Motor neuron (in vitro differentiated cells): Measurements from ENCODE around the gene PCDHB12. TPM values are rescaled to one million over a fixed set of nuclear protein-coding genes. Genes with fewer than 3 reads are reported as not detected.
"Not testable (repeated sequence)": the region's sequence is repeated elsewhere in the genome, so short reads cannot be mapped to it uniquely, and the experiment has no call there.

ENCODE experiments used
- ATAC-seq, 8 experiments: fragments of 200-7000 bp; cut with Tn5 transposase; replicated peaks in 6 of 8; 2 replicates each; pipeline ENCODE4 v1.8.0; 2021; ENCODE audit warnings: mild to moderate bottlenecking in 8 of 8, moderate library complexity in 8 of 8
- H3K27ac ChIP-seq, 2 donors: fragments of 250-450 bp; sonication (Bioruptor Pico); 2 replicates each; pipeline ENCODE4 v1.9.0; 2021; ENCODE audit warnings: antibody characterized with exemption in 2 of 2, mild to moderate bottlenecking in 2 of 2, moderate library complexity in 1 of 2
- H3K4me1 ChIP-seq, 2 donors: fragments of 250-450 bp; sonication (Bioruptor Pico); replicated peaks in 1 of 2; 2 replicates each; pipeline ENCODE4 v1.6.1; 2021; ENCODE audit warnings: antibody characterized with exemption in 2 of 2, mild to moderate bottlenecking in 2 of 2, moderate library complexity in 1 of 2
- H3K4me3 ChIP-seq, 5 donors: fragments of 250-450 bp; sonication (Bioruptor Pico); 2 replicates each; pipeline ENCODE4 v1.9.0; 2021; ENCODE audit warnings: antibody characterized with exemption in 5 of 5, mild to moderate bottlenecking in 5 of 5, moderate library complexity in 4 of 5
- WGBS, 10 experiments: fragments of 450-650 bp; shearing (Covaris generic); methylation state at CpG; one replicate each; pipeline ENCODE4 v1.0.0; 2022; 5-methylcytosine and 5-hydroxymethylcytosine counted together
- in situ Hi-C, 9 experiments: fragments of 400-800 bp; cut with MboI; loops; one replicate each; pipeline ENCODE4 v1.15.0; 2021; ENCODE audit warnings: low sequenced_read_pairs in 9 of 9, low pct_unique_long_range_greater_than_20kb in 2 of 9; ENCODE audit not compliant: unreplicated experiment in 9 of 9
- total RNA-seq, 8 experiments: library from RNA; unstranded; fragments of 300-600 nt; gene quantifications; 2 replicates each; pipeline versions ENCODE4 v1.2.3 to v1.2.4, GENCODE V29; 2022

The PCDHB12 gene
- total RNA-seq, 8 experiments from 2014 or later, result 0.31 to 8.9 (median 2.9) TPM

GRCh38 chr5:141186897-141187512 is 21.5 kb upstream of the PCDHB12 start, which contains the start of gene PCDHB9:
TSS of gene PCDHB9 (plus strand) at chr5:141187161. CDS start at chr5:141187319, 158 bp downstream.
- 8 to 85% (median 33%) methylated on average over 2 to 7 of the region's 9 CpGs; no CpG with 5 or more reads in 1 of the 10 experiments for WGBS, 10 experiments
- ATAC-seq, result peak in 3 of 8 experiments; percentile 40 to 43 (median 42)
- Histone ChIP-seq H3K27ac (no peak within 1 kb of the TSS), H3K4me1 (no peaks in the 10 kb centered on the region), H3K4me3 (peak within 1 kb of the TSS; percentile 13 to 36 (median 21))
- in situ Hi-C loops, result loop anchor here in 4 of 9 experiments (25.0 kb wide), 1 partner anchor 375 kb away; no protein-coding TSS in a partner anchor

- WGBS, 10 experiments, result 100% methylated on average over 2 of the region's 37 CpGs; no CpG with 5 or more reads in 9 of the 10 experiments
- ATAC-seq, H3K27ac ChIP-seq, H3K4me1 ChIP-seq, H3K4me3 ChIP-seq: not testable (repeated sequence)
- in situ Hi-C loops, result loop anchor here in 4 of 9 experiments (25.0 kb wide), 1 partner anchor 374 kb away; no protein-coding TSS in a partner anchor
Measured at GRCh38 chr5:141188682-141189081, 19.8 kb upstream of the PCDHB12 start.

GRCh38 chr5:141189131-141189530 is 19.4 kb upstream of the PCDHB12 start:
- H3K4me3 ChIP-seq, ATAC-seq, H3K4me1 ChIP-seq, H3K27ac ChIP-seq: not testable (repeated sequence)
- no CpG with 5 or more reads among the region's 35 CpGs for WGBS, 10 experiments
- in situ Hi-C loops, result loop anchor here in 4 of 9 experiments (25.0 kb wide), 1 partner anchor 373 kb away; no protein-coding TSS in a partner anchor

GRCh38 chr5:141192110-141192725 is 16.3 kb upstream of the PCDHB12 start, which contains the start of gene PCDHB10:
TSS of gene PCDHB10 (plus strand) at chr5:141192353. CDS start at chr5:141192553, 200 bp downstream.
- peak within 1 kb of the TSS; percentile 22 to 53 (median 39) for H3K4me3 ChIP-seq
- no peaks in the 10 kb centered on the region for H3K4me1 ChIP-seq
- 0 to 20% (median 0%) methylated on average over 4 to 8 of the region's 10 CpGs; no CpG with 5 or more reads in 1 of the 10 experiments for WGBS, 10 experiments
- peak; percentile 28 to 80 (median 58) for ATAC-seq
- H3K27ac ChIP-seq, result no peak within 1 kb of the TSS
- in situ Hi-C loops, result loop anchor here in 4 of 9 experiments (25.0 kb wide), 1 partner anchor 370 kb away; no protein-coding TSS in a partner anchor

- in situ Hi-C loops, result loop anchor here in 4 of 9 experiments (25.0 kb wide), 1 partner anchor 368 kb away; no protein-coding TSS in a partner anchor
- ATAC-seq, H3K27ac ChIP-seq, H3K4me3 ChIP-seq, H3K4me1 ChIP-seq: not testable (repeated sequence)
- WGBS, 10 experiments, result 28% methylated on average over 5 of the region's 37 CpGs; no CpG with 5 or more reads in 9 of the 10 experiments
Measured at GRCh38 chr5:141194332-141194731, 14.2 kb upstream of the PCDHB12 start.

GRCh38 chr5:141196363-141196762 is 12.2 kb upstream of the PCDHB12 start:
- H3K4me3 ChIP-seq, result no peak overlapping the region
- ATAC-seq, result no peak
- in situ Hi-C loops, result loop anchor here in 4 of 9 experiments (25.0 kb wide), 1 partner anchor 366 kb away; no protein-coding TSS in a partner anchor
- no peak overlapping the region for H3K27ac ChIP-seq
- no peaks in the 10 kb centered on the region for H3K4me1 ChIP-seq
- 0 to 58% (median 29%) methylated on average over 3 of the region's 3 CpGs for WGBS, 10 experiments

GRCh38 chr5:141199359-141200235 is 8.9 kb upstream of the PCDHB12 start, which contains the start of gene PCDHB11:
TSS of gene PCDHB11 (plus strand) at chr5:141199627. CDS start at chr5:141199775, 148 bp downstream.
- in situ Hi-C loops, result loop anchor here in 7 of 9 experiments (25.0 kb wide), 1 partner anchor 363 kb away; no protein-coding TSS in a partner anchor
- 10 to 73% (median 45%) methylated on average over 5 to 13 of the region's 21 CpGs for WGBS, 10 experiments
- peak within 1 kb of the TSS; percentile 1 to 36 (median 23) for H3K4me3 ChIP-seq
- H3K4me1 ChIP-seq, result no peaks in the 10 kb centered on the region
- H3K27ac ChIP-seq, result peak within 1 kb of the TSS in 1 of 2 donors; percentile 57
- ATAC-seq, result peak in 4 of 8 experiments; percentile 14 to 33 (median 26)

GRCh38 chr5:141201126-141201525 is 7.4 kb upstream of the PCDHB12 start:
- WGBS, 10 experiments, result 0 to 100% methylated on average over 1 of the region's 38 CpGs; no CpG with 5 or more reads in 8 of the 10 experiments
- in situ Hi-C loops, result loop anchor here in 3 of 9 experiments (25.0 kb wide), 1 partner anchor 361 kb away; no protein-coding TSS in a partner anchor
- not testable (repeated sequence) for H3K27ac ChIP-seq, ATAC-seq, H3K4me1 ChIP-seq, H3K4me3 ChIP-seq

GRCh38 chr5:141201646-141202045 is 6.9 kb upstream of the PCDHB12 start:
- ATAC-seq, H3K4me1 ChIP-seq, H3K27ac ChIP-seq, H3K4me3 ChIP-seq: not testable (repeated sequence)
- WGBS, 10 experiments, result 0 to 76% (median 15%) methylated on average over 1 to 20 of the region's 35 CpGs; no CpG with 5 or more reads in 4 of the 10 experiments
- in situ Hi-C loops, result loop anchor here in 3 of 9 experiments (25.0 kb wide), 1 partner anchor 361 kb away; no protein-coding TSS in a partner anchor

GRCh38 chr5:141210281-141210680 is 1.8 kb downstream of the PCDHB12 start:
- in situ Hi-C loops, result loop anchor here in 3 of 9 experiments (25.0 kb wide), 1 partner anchor 352 kb away; no protein-coding TSS in a partner anchor
- not testable (repeated sequence) for H3K4me1 ChIP-seq, H3K4me3 ChIP-seq, ATAC-seq, H3K27ac ChIP-seq
- WGBS, 10 experiments, result 67 to 100% methylated on average over 3 to 5 of the region's 39 CpGs; no CpG with 5 or more reads in 8 of the 10 experiments

GRCh38 chr5:141210849-141211248 is 2.3 kb downstream of the PCDHB12 start:
- H3K27ac ChIP-seq, ATAC-seq, H3K4me1 ChIP-seq, H3K4me3 ChIP-seq: not testable (repeated sequence)
- in situ Hi-C loops, result loop anchor here in 3 of 9 experiments (25.0 kb wide), 1 partner anchor 351 kb away; no protein-coding TSS in a partner anchor
- 85% methylated on average over 2 of the region's 27 CpGs; no CpG with 5 or more reads in 9 of the 10 experiments for WGBS, 10 experiments
